C4-2B (cell line): Measurements from ENCODE around the gene ARHGEF35.
"Not testable (repeated sequence)": the region's sequence is repeated elsewhere in the genome, so short reads cannot be mapped to it uniquely, and the experiment has no call there.

Experiments used
- ZFX ChIP-seq: fragments of 450-650 bp; IDR thresholded peaks from 2 replicates; pipeline ENCODE4 v1.6.1; 2017
- TF ChIP-seq, protein P1 (sequence below): fragments of 450-650 bp; conservative IDR thresholded peaks from 2 replicates; pipeline ENCODE4 v1.5.1; 2017; ENCODE audit warnings: mild to moderate bottlenecking

DNA sequence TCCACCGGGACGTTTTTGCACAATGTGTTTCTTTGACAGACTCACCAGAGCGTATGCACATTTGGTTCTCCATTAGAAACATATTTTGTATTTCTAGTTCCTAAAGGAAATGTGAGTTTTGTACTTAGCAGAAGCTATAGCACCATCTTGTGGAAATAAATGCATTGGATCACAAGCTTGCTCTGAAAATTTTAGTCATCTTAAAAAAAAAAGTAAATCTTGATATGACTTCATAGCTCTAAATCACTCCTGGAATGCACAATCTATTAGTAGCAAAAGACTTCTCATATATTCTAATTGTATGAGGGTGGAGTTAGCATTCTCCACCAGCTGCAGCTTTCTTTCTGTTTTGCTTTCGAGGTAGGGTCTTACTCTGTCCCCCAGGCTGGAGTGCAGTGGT lies 23.5 kb upstream of the ARHGEF35 start:
- TF ChIP-seq, protein P1, sequence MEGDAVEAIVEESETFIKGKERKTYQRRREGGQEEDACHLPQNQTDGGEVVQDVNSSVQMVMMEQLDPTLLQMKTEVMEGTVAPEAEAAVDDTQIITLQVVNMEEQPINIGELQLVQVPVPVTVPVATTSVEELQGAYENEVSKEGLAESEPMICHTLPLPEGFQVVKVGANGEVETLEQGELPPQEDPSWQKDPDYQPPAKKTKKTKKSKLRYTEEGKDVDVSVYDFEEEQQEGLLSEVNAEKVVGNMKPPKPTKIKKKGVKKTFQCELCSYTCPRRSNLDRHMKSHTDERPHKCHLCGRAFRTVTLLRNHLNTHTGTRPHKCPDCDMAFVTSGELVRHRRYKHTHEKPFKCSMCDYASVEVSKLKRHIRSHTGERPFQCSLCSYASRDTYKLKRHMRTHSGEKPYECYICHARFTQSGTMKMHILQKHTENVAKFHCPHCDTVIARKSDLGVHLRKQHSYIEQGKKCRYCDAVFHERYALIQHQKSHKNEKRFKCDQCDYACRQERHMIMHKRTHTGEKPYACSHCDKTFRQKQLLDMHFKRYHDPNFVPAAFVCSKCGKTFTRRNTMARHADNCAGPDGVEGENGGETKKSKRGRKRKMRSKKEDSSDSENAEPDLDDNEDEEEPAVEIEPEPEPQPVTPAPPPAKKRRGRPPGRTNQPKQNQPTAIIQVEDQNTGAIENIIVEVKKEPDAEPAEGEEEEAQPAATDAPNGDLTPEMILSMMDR, result 0 out of 2 replicates have a peak, but pooled peaks have one; percentile 4
- TF ChIP-seq ZFX, result not testable (repeated sequence)
